Measurements from ENCODE around the gene ULK4. TPM values are rescaled to one million over a fixed set of nuclear protein-coding genes. Genes with fewer than 3 reads are reported as not detected.
"Not testable (repeated sequence)": the region's sequence is repeated elsewhere in the genome, so short reads cannot be mapped to it uniquely, and the experiment has no call there.

ULK4 gene
- total and polyA plus RNA-seq, 10 donors, result 2.0 to 33.3 (median 12.9) TPM

DNA sequence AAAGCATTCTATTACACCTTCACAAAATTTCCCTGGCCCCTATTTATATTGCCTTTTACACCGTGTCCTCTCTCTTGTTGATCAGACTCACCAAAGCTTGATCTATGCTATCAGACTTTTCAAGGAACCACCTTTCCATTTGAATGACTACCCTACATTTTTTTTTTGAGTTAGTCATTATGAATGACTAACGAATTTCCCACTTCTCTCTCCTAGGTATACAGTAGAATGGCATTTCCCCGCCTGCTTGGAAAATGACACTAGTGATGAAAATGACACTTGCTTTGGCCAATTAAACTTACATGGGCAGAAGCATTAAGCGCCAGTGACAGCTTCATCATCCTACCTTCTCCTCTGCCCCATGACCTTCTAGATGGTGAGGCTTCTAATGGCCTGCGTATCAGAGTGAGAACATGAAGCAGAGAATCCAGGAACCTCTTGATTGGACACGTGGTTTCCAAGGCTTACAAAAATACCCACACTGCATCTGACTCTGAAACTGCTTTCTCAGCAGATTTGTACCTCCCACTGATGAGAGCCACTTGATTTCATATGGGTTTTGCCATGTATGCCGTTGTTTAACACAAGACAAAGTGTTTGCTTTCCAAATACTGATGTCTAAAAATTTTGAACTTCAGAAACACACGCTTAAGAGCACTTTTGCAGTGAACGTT lies 392.1 kb downstream of the ULK4 start:
- no peaks in the 10 kb centered on the region for H3K9me3 ChIP-seq
- TF ChIP-seq POLR2AphosphoS5 (IDR thresholded peaks at IDR 0.05), result no peak
- no peak for TF ChIP-seq POLR2A (IDR thresholded peaks at IDR 0.05)
- TF ChIP-seq, protein P1, sequence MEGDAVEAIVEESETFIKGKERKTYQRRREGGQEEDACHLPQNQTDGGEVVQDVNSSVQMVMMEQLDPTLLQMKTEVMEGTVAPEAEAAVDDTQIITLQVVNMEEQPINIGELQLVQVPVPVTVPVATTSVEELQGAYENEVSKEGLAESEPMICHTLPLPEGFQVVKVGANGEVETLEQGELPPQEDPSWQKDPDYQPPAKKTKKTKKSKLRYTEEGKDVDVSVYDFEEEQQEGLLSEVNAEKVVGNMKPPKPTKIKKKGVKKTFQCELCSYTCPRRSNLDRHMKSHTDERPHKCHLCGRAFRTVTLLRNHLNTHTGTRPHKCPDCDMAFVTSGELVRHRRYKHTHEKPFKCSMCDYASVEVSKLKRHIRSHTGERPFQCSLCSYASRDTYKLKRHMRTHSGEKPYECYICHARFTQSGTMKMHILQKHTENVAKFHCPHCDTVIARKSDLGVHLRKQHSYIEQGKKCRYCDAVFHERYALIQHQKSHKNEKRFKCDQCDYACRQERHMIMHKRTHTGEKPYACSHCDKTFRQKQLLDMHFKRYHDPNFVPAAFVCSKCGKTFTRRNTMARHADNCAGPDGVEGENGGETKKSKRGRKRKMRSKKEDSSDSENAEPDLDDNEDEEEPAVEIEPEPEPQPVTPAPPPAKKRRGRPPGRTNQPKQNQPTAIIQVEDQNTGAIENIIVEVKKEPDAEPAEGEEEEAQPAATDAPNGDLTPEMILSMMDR (IDR thresholded peaks at IDR 0.05 in 8 of 11, conservative IDR thresholded peaks at IDR 0.05 in 3 of 11), result no peak
- H3K36me3 ChIP-seq, result no peaks in the 10 kb centered on the region
- WGBS, 5 donors, result 83 to 87% (median 86%) methylated on average over 9 of the region's 9 CpGs
- DNase-seq, result no peak
- intact Hi-C loops (cut with DNase I; ENCODE audit: low total_unique reads), result no loop called here
- H3K4me1 ChIP-seq, result no peaks in the 10 kb centered on the region
- no peak overlapping the region for H3K4me3 ChIP-seq
- H3K27me3 ChIP-seq (replicated peaks in 1 of 7), result no peaks in the 10 kb centered on the region
- no peak overlapping the region for H3K27ac ChIP-seq

DNA sequence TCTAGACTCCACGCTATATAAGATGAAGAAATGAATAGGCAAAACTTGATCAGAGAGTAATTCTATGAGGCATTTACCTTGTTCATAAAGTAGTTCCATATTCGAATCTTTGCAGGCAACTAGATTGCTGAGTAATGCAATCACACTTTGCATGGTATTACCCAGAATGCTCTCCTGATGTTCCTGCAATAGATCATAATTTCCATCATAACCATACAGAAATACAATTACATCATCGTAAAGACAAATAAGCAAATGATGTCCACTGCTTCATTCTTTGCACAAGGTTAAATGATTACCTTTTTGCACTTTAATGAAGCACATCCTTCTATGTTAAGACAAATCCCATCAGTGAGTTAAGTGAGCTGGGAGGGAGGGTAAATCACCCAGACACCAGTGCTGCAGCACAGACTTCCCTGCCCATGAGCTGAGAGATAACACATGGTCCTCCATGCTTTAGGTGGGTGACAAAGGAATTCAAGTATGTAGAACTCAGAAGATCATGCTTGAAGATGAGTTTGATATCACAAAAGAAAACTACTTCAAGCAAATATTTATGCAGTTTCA lies 395.9 kb downstream of the ULK4 start:
- WGBS, 5 donors, result 89 to 95% (median 93%) methylated on average over 3 of the region's 3 CpGs
- intact Hi-C loops (cut with DNase I; ENCODE audit: low total_unique reads), result no loop called here
- Histone ChIP-seq H3K9me3 (no peaks in the 10 kb centered on the region), H3K27ac (no peak overlapping the region), H3K36me3 (no peaks in the 10 kb centered on the region), H3K4me3 (no peak overlapping the region), H3K4me1 (no peaks in the 10 kb centered on the region), H3K27me3 (replicated peaks in 1 of 7) (no peaks in the 10 kb centered on the region)
- DNase-seq, result no peak
- TF ChIP-seq, protein P1 (IDR thresholded peaks at IDR 0.05 in 8 of 11, conservative IDR thresholded peaks at IDR 0.05 in 3 of 11), result no peak
- TF ChIP-seq POLR2AphosphoS5 (IDR thresholded peaks at IDR 0.05) (no peak), POLR2A (IDR thresholded peaks at IDR 0.05) (no peak)

DNA sequence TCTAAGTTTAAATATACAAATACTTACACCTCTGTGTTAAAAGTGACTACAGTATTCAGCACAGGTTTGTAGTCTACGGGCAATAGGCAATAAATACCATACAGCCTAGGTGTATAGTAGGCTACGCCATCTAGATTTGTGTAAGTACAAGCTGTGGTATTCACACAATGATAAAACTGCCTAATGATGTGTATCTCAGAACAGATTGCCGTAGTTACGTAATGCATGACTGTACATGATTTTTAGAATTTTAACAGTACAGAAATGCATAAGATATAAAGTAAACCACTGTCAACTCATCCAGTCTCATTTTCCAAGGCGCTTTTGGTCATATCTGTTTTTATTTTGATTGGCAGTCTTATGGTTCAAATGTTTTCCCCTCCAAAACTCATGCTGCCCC lies 396.9 kb downstream of the ULK4 start:
- Histone ChIP-seq H3K27me3 (replicated peaks in 1 of 7) (no peaks in the 10 kb centered on the region), H3K4me1 (no peaks in the 10 kb centered on the region), H3K4me3 (no peak overlapping the region), H3K36me3 (no peaks in the 10 kb centered on the region), H3K9me3 (no peaks in the 10 kb centered on the region), H3K27ac (no peak overlapping the region)
- TF ChIP-seq POLR2A (IDR thresholded peaks at IDR 0.05) (no peak), POLR2AphosphoS5 (IDR thresholded peaks at IDR 0.05) (no peak)
- TF ChIP-seq, protein P1 (IDR thresholded peaks at IDR 0.05 in 8 of 11, conservative IDR thresholded peaks at IDR 0.05 in 3 of 11), result no peak
- no peak for DNase-seq
- WGBS, 5 donors, result 94 to 97% (median 96%) methylated on average over 5 of the region's 5 CpGs
- intact Hi-C loops (cut with DNase I; ENCODE audit: low total_unique reads), result no loop called here

DNA sequence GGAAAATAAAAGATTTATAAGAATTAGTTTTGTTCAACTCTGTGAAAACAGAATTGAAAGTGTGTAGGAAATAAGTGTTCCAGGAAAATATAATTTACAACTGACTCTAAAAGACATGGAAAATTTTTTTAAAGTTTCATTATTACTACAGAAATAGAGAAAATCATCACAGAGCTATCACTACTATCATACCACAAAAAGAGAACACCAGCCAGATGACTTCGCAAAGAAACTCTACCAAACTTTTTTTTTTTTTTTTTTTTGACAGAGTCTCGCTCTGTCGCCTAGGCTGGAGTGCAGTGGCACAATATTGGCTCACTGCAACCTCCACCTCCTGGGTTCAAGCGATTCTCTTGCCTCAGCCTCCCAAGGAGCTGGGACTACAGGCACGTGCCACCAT lies 405.7 kb downstream of the ULK4 start:
- H3K9me3 ChIP-seq, result peaks cover 0 to 14% (median 7%) of the 10 kb centered on the region in 8 donors
- DNase-seq; H3K36me3 ChIP-seq; H3K27me3 ChIP-seq (replicated peaks in 1 of 7); H3K4me3 ChIP-seq; H3K4me1 ChIP-seq; intact Hi-C loops (cut with DNase I; ENCODE audit: low total_unique reads); H3K27ac ChIP-seq: not testable (repeated sequence)
- WGBS, 5 donors, result 63 to 94% (median 85%) methylated on average over 5 of the region's 5 CpGs

All from spleen (tissue), 11 donors.